GM04503 (cell line): ENCODE results near the gene BCL10.

Source experiments
- DNase-seq: peaks from one replicate; pipeline ENCODE4 v3.0.0-alpha.2; 2012; ENCODE audit warnings: low read depth

BCL10 gene

GRCh38 chr1:85220756-85221201 is 55.7 kb downstream of the BCL10 start:
- DNase-seq, result no peak

- no peak for DNase-seq
These were observed 56.4 kb downstream of the BCL10 start for GRCh38 chr1:85219853-85220610.

GRCh38 chr1:85216697-85217096 is 59.7 kb downstream of the BCL10 start:
- DNase-seq, result no peak
